ENCODE data around the gene EDDM13.

The EDDM13 gene

GRCh38 chr19:56341948-56342347 lies 69.4 kb downstream of the EDDM13 start:
- TF ChIP-seq, protein P1, sequence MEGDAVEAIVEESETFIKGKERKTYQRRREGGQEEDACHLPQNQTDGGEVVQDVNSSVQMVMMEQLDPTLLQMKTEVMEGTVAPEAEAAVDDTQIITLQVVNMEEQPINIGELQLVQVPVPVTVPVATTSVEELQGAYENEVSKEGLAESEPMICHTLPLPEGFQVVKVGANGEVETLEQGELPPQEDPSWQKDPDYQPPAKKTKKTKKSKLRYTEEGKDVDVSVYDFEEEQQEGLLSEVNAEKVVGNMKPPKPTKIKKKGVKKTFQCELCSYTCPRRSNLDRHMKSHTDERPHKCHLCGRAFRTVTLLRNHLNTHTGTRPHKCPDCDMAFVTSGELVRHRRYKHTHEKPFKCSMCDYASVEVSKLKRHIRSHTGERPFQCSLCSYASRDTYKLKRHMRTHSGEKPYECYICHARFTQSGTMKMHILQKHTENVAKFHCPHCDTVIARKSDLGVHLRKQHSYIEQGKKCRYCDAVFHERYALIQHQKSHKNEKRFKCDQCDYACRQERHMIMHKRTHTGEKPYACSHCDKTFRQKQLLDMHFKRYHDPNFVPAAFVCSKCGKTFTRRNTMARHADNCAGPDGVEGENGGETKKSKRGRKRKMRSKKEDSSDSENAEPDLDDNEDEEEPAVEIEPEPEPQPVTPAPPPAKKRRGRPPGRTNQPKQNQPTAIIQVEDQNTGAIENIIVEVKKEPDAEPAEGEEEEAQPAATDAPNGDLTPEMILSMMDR (IDR thresholded peaks at IDR 0.05; ENCODE audit: low read depth, low read length, missing control alignments), result no peak
- DNase-seq (ENCODE audit: extremely low read depth, low read depth), result no peak

DNA sequence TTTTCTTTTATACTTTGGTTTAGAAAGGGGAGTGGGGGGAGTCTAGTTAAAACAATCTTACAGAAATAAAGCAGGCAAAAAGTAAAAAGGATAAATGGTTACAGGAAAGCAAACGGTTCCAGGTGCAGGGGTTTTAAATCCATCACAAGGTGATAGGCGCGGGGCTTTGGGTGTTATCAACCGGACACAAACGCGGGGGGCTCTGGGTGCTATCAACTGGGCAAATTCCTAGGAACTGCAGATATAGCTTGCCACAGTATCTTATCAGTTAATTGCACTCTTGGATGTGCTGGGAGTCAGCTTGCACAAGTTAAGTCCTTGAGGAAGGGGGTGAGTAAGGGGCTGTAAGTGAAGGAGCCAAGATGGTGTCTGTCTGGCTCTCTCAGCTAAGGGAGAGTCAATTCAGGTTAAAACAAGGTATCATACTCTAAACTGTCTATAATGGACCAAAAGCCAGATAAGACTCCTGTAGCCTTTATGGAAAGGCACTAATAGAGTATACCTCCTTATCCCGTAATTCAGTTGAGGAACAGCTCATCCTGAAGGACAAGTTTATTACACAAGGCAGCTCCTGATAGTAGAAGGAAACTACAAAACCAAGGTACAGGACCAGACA lies 74.7 kb downstream of the EDDM13 start:
- no peak overlapping the region for H3K4me3 ChIP-seq (replicated peaks; ENCODE audit: low read depth, low read length)
- TF ChIP-seq, protein P1 (IDR thresholded peaks at IDR 0.05; ENCODE audit: low read depth, low read length, missing control alignments), result no peak
- DNase-seq (ENCODE audit: extremely low read depth, low read depth), result no peak

More at GRCh38 chr19:56341948-56342347, 69.4 kb downstream of the EDDM13 start:
- H3K4me3 ChIP-seq (replicated peaks; ENCODE audit: low read depth, low read length), result no peak overlapping the region

- DNase-seq (ENCODE audit: extremely low read depth, low read depth), result no peak
- TF ChIP-seq, protein P1 (IDR thresholded peaks at IDR 0.05; ENCODE audit: low read depth, low read length, missing control alignments), result peak; percentile 47
- no peak overlapping the region for H3K4me3 ChIP-seq (replicated peaks; ENCODE audit: low read depth, low read length)
Observed at GRCh38 chr19:56348289-56348877, 75.8 kb downstream of the EDDM13 start.

- TF ChIP-seq, protein P1 (IDR thresholded peaks at IDR 0.05; ENCODE audit: low read depth, low read length, missing control alignments), result peak; percentile 80
- DNase-seq (ENCODE audit: extremely low read depth, low read depth), result peak; percentile 21
- H3K4me3 ChIP-seq (replicated peaks; ENCODE audit: low read depth, low read length), result no peak overlapping the region
Observed at GRCh38 chr19:56350416-56351045, 78.0 kb downstream of the EDDM13 start.

- no peak overlapping the region for H3K4me3 ChIP-seq (replicated peaks; ENCODE audit: low read depth, low read length)
- DNase-seq (ENCODE audit: extremely low read depth, low read depth), result no peak
- TF ChIP-seq, protein P1 (IDR thresholded peaks at IDR 0.05; ENCODE audit: low read depth, low read length, missing control alignments), result no peak
Observed at GRCh38 chr19:56351208-56351607, 78.7 kb downstream of the EDDM13 start.

DNA sequence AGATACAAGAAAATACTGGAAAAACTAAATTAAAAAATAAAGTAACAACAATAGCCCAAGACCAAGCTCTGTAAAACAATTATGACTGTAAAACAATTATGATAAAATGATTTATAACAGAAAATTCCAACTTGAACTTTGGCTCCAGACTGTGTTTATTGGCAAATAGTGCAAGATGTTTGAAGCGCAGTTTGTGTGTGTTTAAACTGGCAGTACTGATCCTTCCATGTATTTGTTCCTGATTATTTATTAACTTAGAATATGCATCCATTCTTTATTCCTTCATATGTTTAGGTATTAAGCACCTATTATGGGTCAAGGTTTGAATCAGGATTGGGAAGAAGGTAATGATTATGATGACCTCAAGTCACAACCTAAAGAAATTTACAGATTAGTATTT lies 83.0 kb downstream of the EDDM13 start:
- DNase-seq (ENCODE audit: extremely low read depth, low read depth), result no peak
- H3K4me3 ChIP-seq (replicated peaks; ENCODE audit: low read depth, low read length), result no peak overlapping the region
- TF ChIP-seq, protein P1 (IDR thresholded peaks at IDR 0.05; ENCODE audit: low read depth, low read length, missing control alignments), result no peak

All from HFF-Myc (cell line).